ENCODE results near the gene MUC5B.

Gene MUC5B

GRCh38 chr11:1293619-1294015 is 70.8 kb downstream of the MUC5B start:
- no peak for DNase-seq (ENCODE audit: extremely low read depth in 1 of 2, low read depth in 1 of 2)

GRCh38 chr11:1295086-1295485 is 72.2 kb downstream of the MUC5B start:
- DNase-seq (ENCODE audit: extremely low read depth in 1 of 2, low read depth in 1 of 2), result no peak

- no peak for DNase-seq (ENCODE audit: extremely low read depth in 1 of 2, low read depth in 1 of 2)
Observed at GRCh38 chr11:1295591-1295990, 72.7 kb downstream of the MUC5B start.

- DNase-seq (ENCODE audit: extremely low read depth in 1 of 2, low read depth in 1 of 2), result no peak
Observed at GRCh38 chr11:1296287-1296686, 73.4 kb downstream of the MUC5B start.

- DNase-seq (ENCODE audit: extremely low read depth in 1 of 2, low read depth in 1 of 2), result no peak
Observed at GRCh38 chr11:1297011-1297575, 74.2 kb downstream of the MUC5B start.

GRCh38 chr11:1297576-1298473 is 75.0 kb downstream of the MUC5B start:
- no peak for DNase-seq (ENCODE audit: extremely low read depth in 1 of 2, low read depth in 1 of 2)

GRCh38 chr11:1298695-1299492 is 76.0 kb downstream of the MUC5B start:
- DNase-seq (ENCODE audit: extremely low read depth in 1 of 2, low read depth in 1 of 2), result no peak

GRCh38 chr11:1299621-1300020 is 76.8 kb downstream of the MUC5B start:
- DNase-seq (ENCODE audit: extremely low read depth in 1 of 2, low read depth in 1 of 2), result no peak

GRCh38 chr11:1300121-1300520 is 77.3 kb downstream of the MUC5B start:
- DNase-seq (ENCODE audit: extremely low read depth in 1 of 2, low read depth in 1 of 2), result no peak

- no peak for DNase-seq (ENCODE audit: extremely low read depth in 1 of 2, low read depth in 1 of 2)
Observed at GRCh38 chr11:1300569-1301187, 77.8 kb downstream of the MUC5B start.

- no peak for DNase-seq (ENCODE audit: extremely low read depth in 1 of 2, low read depth in 1 of 2)
Observed at GRCh38 chr11:1301220-1302000, 78.5 kb downstream of the MUC5B start.

- no peak for DNase-seq (ENCODE audit: extremely low read depth in 1 of 2, low read depth in 1 of 2)
Observed at GRCh38 chr11:1302041-1302460, 79.2 kb downstream of the MUC5B start.

- DNase-seq (ENCODE audit: extremely low read depth in 1 of 2, low read depth in 1 of 2), result no peak
Observed at GRCh38 chr11:1302461-1303125, 79.7 kb downstream of the MUC5B start.

GRCh38 chr11:1303126-1303821 is 80.4 kb downstream of the MUC5B start:
- no peak for DNase-seq (ENCODE audit: extremely low read depth in 1 of 2, low read depth in 1 of 2)

GRCh38 chr11:1303973-1304372 is 81.1 kb downstream of the MUC5B start:
- DNase-seq (ENCODE audit: extremely low read depth in 1 of 2, low read depth in 1 of 2), result no peak

GRCh38 chr11:1304380-1304779 is 81.5 kb downstream of the MUC5B start:
- DNase-seq (ENCODE audit: extremely low read depth in 1 of 2, low read depth in 1 of 2), result no peak

- no peak for DNase-seq (ENCODE audit: extremely low read depth in 1 of 2, low read depth in 1 of 2)
Observed at GRCh38 chr11:1305063-1305495, 82.2 kb downstream of the MUC5B start.

- DNase-seq (ENCODE audit: extremely low read depth in 1 of 2, low read depth in 1 of 2), result no peak
Observed at GRCh38 chr11:1305501-1306056, 82.7 kb downstream of the MUC5B start.
